ENCODE results near the gene CGB8.

CGB8 gene

GRCh38 chr19:49092686-49093085 lies 43.8 kb upstream of the CGB8 start:
- H3K9me2 ChIP-seq (ENCODE audit: low read depth, low read length), result no peaks in the 10 kb centered on the region
- H3K9me3 ChIP-seq (ENCODE audit: low read length), result no peaks in the 10 kb centered on the region
- peaks cover 2% of the 10 kb centered on the region for H3K4me1 ChIP-seq (ENCODE audit: insufficient read depth, low read length, severe bottlenecking)
- H4K20me1 ChIP-seq (ENCODE audit: insufficient read depth, low read length), result 0 out of 2 replicates have a peak, but pooled peaks cover 4% of the 10 kb centered on the region
- no peak overlapping the region for H3K27ac ChIP-seq (ENCODE audit: low read depth, low read length, poor library complexity, severe bottlenecking)
- no peak overlapping the region for H3K4me2 ChIP-seq (ENCODE audit: low read length)
- no peak overlapping the region for H3K4me3 ChIP-seq (ENCODE audit: low read depth, low read length, poor library complexity, severe bottlenecking)
- H3K36me3 ChIP-seq (ENCODE audit: insufficient read depth, low read length), result peaks cover 92% of the 10 kb centered on the region
- peaks cover 17% of the 10 kb centered on the region for H3K79me2 ChIP-seq (ENCODE audit: insufficient read depth, low read length)
- H3K27me3 ChIP-seq (ENCODE audit: insufficient read depth, low read length), result no peaks in the 10 kb centered on the region
- TF ChIP-seq EZH2 (IDR thresholded peaks at IDR 0.05; ENCODE audit: borderline replicate concordance, low read length) (no peak), CTCF (IDR thresholded peaks at IDR 0.05; ENCODE audit: low read length) (no peak)
- no peak overlapping the region for H3K9ac ChIP-seq (ENCODE audit: low read length)
- H3F3A ChIP-seq (ENCODE audit: insufficient read depth, low read length), result peaks cover 3% of the 10 kb centered on the region
- H2AFZ ChIP-seq (ENCODE audit: low read length), result no peak overlapping the region

GRCh38 chr19:49091391-49092038 lies 42.6 kb upstream of the CGB8 start:
- no peaks in the 10 kb centered on the region for H3F3A ChIP-seq (ENCODE audit: insufficient read depth, low read length)
- no peak overlapping the region for H3K27ac ChIP-seq (ENCODE audit: low read depth, low read length, poor library complexity, severe bottlenecking)
- H3K9ac ChIP-seq (ENCODE audit: low read length), result no peak overlapping the region
- H3K9me3 ChIP-seq (ENCODE audit: low read length), result no peaks in the 10 kb centered on the region
- no peak overlapping the region for H3K4me2 ChIP-seq (ENCODE audit: low read length)
- H3K36me3 ChIP-seq (ENCODE audit: insufficient read depth, low read length), result peaks cover 92% of the 10 kb centered on the region
- TF ChIP-seq EZH2 (IDR thresholded peaks at IDR 0.05; ENCODE audit: borderline replicate concordance, low read length), result no peak
- TF ChIP-seq CTCF (IDR thresholded peaks at IDR 0.05; ENCODE audit: low read length), result no peak
- 0 out of 2 replicates have a peak, but pooled peaks cover 4% of the 10 kb centered on the region for H4K20me1 ChIP-seq (ENCODE audit: insufficient read depth, low read length)
- no peaks in the 10 kb centered on the region for H3K27me3 ChIP-seq (ENCODE audit: insufficient read depth, low read length)
- H3K4me1 ChIP-seq (ENCODE audit: insufficient read depth, low read length, severe bottlenecking), result peaks cover 14% of the 10 kb centered on the region
- H2AFZ ChIP-seq (ENCODE audit: low read length), result no peak overlapping the region
- no peaks in the 10 kb centered on the region for H3K9me2 ChIP-seq (ENCODE audit: low read depth, low read length)
- H3K4me3 ChIP-seq (ENCODE audit: low read depth, low read length, poor library complexity, severe bottlenecking), result no peak overlapping the region
- peaks cover 29% of the 10 kb centered on the region for H3K79me2 ChIP-seq (ENCODE audit: insufficient read depth, low read length)

- Histone ChIP-seq H3K27ac (ENCODE audit: low read depth, low read length, poor library complexity, severe bottlenecking) (no peak overlapping the region), H3F3A (ENCODE audit: insufficient read depth, low read length) (no peaks in the 10 kb centered on the region), H4K20me1 (ENCODE audit: insufficient read depth, low read length) (peaks cover 9% of the 10 kb centered on the region; the same call in 1 of the 2 replicates)
These were observed 37.4 kb upstream of the CGB8 start for GRCh38 chr19:49086296-49086695.

More at GRCh38 chr19:49086296-49086695, 37.4 kb upstream of the CGB8 start:
- Histone ChIP-seq H3K9ac (ENCODE audit: low read length) (peak overlapping the region; percentile 98), H2AFZ (ENCODE audit: low read length) (no peak overlapping the region), H3K4me1 (ENCODE audit: insufficient read depth, low read length, severe bottlenecking) (peaks cover 23% of the 10 kb centered on the region), H3K27me3 (ENCODE audit: insufficient read depth, low read length) (peaks cover 3% of the 10 kb centered on the region; the same call in 1 of the 2 replicates), H3K79me2 (ENCODE audit: insufficient read depth, low read length) (peaks cover 40% of the 10 kb centered on the region), H3K4me3 (ENCODE audit: low read depth, low read length, poor library complexity, severe bottlenecking) (peak overlapping the region; percentile 95), H3K36me3 (ENCODE audit: insufficient read depth, low read length) (peaks cover 50% of the 10 kb centered on the region), H3K9me2 (ENCODE audit: low read depth, low read length) (no peaks in the 10 kb centered on the region), H3K9me3 (ENCODE audit: low read length) (no peaks in the 10 kb centered on the region), H3K4me2 (ENCODE audit: low read length) (peak overlapping the region; percentile 95)
- TF ChIP-seq CTCF (IDR thresholded peaks at IDR 0.05; ENCODE audit: low read length) (no peak), EZH2 (IDR thresholded peaks at IDR 0.05; ENCODE audit: borderline replicate concordance, low read length) (no peak)

Measured in OCI-LY1 (cell line).